ENCODE data around the gene CBS.

CBS gene

DNA sequence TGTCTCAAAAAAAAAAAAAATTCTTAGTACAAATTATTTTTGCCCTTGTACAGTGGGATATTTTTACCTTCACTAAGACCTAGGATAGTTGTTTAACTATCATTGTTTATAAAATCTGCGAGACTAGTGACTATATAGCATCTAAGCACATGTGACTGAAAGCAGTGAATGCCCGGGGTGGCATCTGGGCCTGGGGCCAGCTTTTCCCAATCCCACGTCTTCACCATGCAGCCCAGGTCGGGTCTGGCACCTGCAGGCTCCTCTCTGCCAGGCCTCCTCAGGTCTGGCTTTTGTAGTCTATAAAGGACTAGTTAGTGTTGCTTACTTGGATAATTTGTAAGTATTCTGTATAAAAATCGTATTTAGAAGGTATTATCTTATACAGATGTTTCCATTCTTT is 40.8 kb downstream of the CBS start:
- TF ChIP-seq POLR2A (IDR thresholded peaks at IDR 0.05; ENCODE audit: low read depth, low read length): no peak
- no peak for DNase-seq (ENCODE audit: insufficient read length, low spot score)
- FAIRE-seq: no peak

DNA sequence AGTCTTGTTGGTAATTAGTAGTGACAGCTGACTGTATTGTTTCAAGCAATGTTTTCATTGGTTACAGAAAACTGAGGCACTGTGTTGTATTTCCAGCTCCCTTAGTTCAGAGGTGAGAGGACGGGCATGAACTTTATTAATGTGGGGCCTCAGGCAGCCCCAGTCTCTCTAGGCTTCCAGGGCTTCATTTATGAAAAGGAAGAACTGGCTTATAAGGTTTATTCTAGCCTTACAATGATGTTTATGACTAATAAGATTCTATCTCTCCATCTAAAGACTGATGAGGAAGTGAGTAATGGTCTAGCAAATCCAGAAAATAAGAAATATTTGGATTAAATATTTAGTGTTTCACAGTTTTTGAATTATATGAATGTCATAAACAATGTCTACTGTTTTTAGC is 41.5 kb downstream of the CBS start:
- TF ChIP-seq POLR2A (IDR thresholded peaks at IDR 0.05; ENCODE audit: low read depth, low read length): no peak
- DNase-seq (ENCODE audit: insufficient read length, low spot score): no peak

DNA sequence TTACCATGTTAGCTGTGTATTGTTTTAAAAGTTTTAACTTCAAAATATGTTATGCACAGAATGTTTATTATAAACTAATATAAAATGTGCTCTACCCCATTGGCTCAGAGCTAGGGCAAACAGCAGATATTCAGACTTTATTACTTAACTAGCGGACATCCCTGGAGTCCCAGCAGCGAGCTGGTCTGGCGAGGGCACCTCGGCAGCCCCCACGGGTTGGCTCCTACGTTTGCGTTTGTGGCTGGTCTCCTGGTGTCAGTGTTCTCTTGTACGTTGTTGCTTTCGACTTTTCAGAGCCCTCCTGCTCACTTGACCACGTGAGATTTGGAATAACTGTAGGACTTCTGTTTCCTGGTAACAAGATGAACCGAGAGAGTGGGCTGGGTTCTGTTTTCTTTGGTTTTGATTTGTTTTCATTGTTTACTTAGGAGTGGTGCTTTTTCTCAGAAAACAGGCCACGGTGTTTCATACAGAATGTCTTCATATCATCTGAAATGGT is 44.5 kb downstream of the CBS start:
- no peak for TF ChIP-seq POLR2A (IDR thresholded peaks at IDR 0.05; ENCODE audit: low read depth, low read length)
- DNase-seq (ENCODE audit: insufficient read length, low spot score) (no peak), FAIRE-seq (no peak)

More for the DNA sequence above, 41.5 kb downstream of the CBS start:
- FAIRE-seq: no peak

- no peak for TF ChIP-seq POLR2A (IDR thresholded peaks at IDR 0.05; ENCODE audit: low read depth, low read length)
- FAIRE-seq: no peak
- no peak for DNase-seq (ENCODE audit: insufficient read length, low spot score)
These were observed 45.9 kb downstream of the CBS start for GRCh38 chr21:43029785-43030184.

GRCh38 chr21:43027846-43028731 is 47.5 kb downstream of the CBS start:
- no peak for TF ChIP-seq POLR2A (IDR thresholded peaks at IDR 0.05; ENCODE audit: low read depth, low read length)
- FAIRE-seq (no peak), DNase-seq (ENCODE audit: insufficient read length, low spot score) (no peak)

GRCh38 chr21:43025636-43026180 is 49.9 kb downstream of the CBS start:
- no peak for TF ChIP-seq POLR2A (IDR thresholded peaks at IDR 0.05; ENCODE audit: low read depth, low read length)
- DNase-seq (ENCODE audit: insufficient read length, low spot score) (no peak), FAIRE-seq (no peak)

GRCh38 chr21:43024439-43025136 is 51.0 kb downstream of the CBS start:
- DNase-seq (ENCODE audit: insufficient read length, low spot score) (no peak), FAIRE-seq (no peak)
- TF ChIP-seq POLR2A (IDR thresholded peaks at IDR 0.05; ENCODE audit: low read depth, low read length): no peak

DNA sequence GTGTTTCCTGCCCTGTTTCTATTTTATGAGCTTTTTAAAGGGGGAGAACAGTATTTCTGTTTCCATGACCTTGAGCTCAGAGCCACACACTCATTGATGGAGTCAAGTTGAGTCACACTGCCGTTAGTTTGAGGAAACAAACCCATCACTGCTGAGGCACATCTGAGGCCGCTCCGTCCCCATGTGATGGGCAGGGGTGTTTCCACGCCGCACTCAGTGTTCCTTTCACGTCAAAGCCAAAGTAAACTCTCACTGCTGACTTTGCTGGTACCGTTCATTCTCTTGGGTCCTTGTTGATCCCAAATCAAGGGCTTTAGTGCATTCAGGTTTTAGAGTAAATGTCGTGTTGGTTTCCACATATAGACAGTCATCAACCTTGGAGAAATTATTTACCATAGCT is 52.5 kb downstream of the CBS start:
- no peak for TF ChIP-seq POLR2A (IDR thresholded peaks at IDR 0.05; ENCODE audit: low read depth, low read length)
- FAIRE-seq (no peak), DNase-seq (ENCODE audit: insufficient read length, low spot score) (no peak)

GRCh38 chr21:43021756-43022600 is 53.7 kb downstream of the CBS start:
- DNase-seq (ENCODE audit: insufficient read length, low spot score): no peak
- TF ChIP-seq POLR2A (IDR thresholded peaks at IDR 0.05; ENCODE audit: low read depth, low read length): no peak
- no peak for FAIRE-seq

DNA sequence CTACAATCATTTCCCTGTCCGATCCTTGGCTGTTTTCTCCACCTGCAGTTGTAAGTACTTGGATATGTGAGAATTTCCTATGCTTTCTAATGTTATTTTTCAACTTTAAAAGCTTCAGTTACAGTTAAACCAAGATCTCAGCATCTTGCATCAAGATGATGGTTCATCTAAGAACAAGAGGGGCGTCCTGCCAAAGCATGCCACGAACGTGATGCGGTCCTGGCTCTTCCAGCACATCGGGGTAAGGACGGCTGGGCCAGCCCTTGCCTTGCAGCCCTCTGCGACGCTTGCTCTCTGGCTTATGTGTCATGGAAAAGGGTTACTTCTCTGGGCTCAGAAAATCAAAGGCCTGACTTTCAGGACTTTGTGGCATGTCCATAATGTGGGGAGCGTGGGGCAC is 54.4 kb downstream of the CBS start:
- no peak for DNase-seq (ENCODE audit: insufficient read length, low spot score)
- no peak for FAIRE-seq
- TF ChIP-seq POLR2A (IDR thresholded peaks at IDR 0.05; ENCODE audit: low read depth, low read length): no peak

DNA sequence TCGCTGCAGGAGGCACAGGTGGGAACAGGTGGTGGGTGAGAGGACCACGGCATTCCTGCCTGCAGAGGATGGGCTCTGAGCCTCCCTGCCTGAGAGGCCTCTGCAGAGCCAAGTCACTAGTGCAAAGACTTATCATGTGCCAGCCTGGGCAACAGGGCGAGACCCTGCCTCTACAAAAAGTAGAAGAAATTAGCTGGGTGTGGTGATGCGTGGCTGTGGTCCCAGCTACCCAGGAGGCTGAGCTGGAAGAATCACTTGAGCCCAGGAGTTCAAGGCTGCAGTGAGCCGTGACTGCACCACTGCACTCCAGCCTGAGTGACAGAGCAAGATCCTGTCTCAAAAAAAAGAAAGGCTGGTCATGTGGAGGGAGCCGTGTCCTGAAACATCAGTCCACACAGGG is 54.9 kb downstream of the CBS start:
- TF ChIP-seq POLR2A (IDR thresholded peaks at IDR 0.05; ENCODE audit: low read depth, low read length): no peak
- DNase-seq (ENCODE audit: insufficient read length, low spot score): no peak
- FAIRE-seq: no peak

DNA sequence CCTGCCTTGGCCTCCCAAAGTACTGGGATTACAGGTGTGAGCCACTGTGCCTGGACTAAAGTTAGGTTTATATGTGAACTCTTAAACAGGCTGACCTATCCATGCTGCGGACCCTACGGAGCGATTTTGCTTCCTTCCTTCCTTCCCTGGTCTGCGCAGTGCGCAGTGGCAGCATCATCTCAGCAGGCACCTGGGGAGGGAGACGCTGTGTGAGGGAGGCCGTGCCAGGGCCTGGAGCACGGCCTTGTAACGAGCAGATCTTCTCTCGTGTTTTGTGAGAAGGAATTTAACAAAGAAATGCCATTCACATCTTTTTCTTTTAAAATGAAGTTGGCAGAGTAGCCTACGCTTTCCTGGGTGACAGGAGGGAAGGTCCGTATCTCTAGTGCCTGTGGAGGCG is 55.5 kb downstream of the CBS start:
- FAIRE-seq: no peak

DNA sequence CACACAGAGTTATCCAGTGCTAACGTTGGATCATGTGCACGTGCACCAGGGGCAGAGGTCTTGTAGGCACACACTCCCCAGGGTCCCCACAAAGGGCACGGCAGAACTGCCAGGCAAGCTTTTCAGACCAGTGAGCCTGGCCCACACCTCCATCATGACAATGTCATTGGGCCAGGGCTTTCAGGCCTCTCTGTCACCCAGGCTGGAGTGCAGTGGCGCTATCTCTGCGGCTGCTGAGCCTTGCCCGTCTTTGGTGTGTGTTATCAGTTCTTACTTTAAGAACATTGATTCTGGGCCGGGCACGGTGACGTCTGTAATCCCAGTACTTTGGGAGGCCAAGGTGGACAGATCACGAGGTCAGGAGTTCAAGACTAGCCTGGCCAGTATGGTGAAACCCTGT is 57.1 kb downstream of the CBS start:
- TF ChIP-seq POLR2A (IDR thresholded peaks at IDR 0.05; ENCODE audit: low read depth, low read length): no peak
- no peak for FAIRE-seq

More for the DNA sequence above, 55.5 kb downstream of the CBS start:
- TF ChIP-seq POLR2A (IDR thresholded peaks at IDR 0.05; ENCODE audit: low read depth, low read length): no peak
- DNase-seq (ENCODE audit: insufficient read length, low spot score): no peak

DNA sequence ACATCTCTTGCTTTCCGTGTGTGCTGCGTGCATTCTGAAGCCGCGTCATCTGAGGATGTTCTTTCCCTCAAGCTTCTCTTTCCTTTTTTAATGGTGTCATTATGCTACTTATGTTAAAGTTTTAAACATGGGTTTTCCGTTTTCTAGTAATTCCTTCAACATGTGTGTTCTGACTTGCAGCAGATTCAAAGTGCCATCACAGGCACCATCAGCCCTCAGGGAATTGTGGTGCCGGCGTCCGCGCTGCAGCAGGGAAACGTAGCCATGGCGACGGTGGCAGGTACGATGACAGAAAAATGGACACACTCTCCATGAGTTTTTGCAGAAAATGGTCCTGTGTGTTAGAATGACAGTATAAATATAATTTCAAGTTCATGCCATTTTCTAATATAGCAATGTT is 58.9 kb downstream of the CBS start:
- TF ChIP-seq POLR2A (IDR thresholded peaks at IDR 0.05; ENCODE audit: low read depth, low read length): no peak
- FAIRE-seq: no peak
- DNase-seq (ENCODE audit: insufficient read length, low spot score): no peak

More for the DNA sequence above, 57.1 kb downstream of the CBS start:
- DNase-seq (ENCODE audit: insufficient read length, low spot score): no peak
